HG02885 (cell line): ENCODE results near the gene MEIKIN.

Experiments used
- ATAC-seq: cut with Tn5 transposase; IDR thresholded peaks from one replicate; pipeline ENCODE4 v1.9.1; 2021; ENCODE audit warnings: mild to moderate bottlenecking; ENCODE audit not compliant: unreplicated experiment, poor library complexity

MEIKIN gene

GRCh38 chr5:131818001-131818724 lies 127.3 kb downstream of the MEIKIN start:
- ATAC-seq, result peak; percentile 53

GRCh38 chr5:131814990-131815389 lies 130.5 kb downstream of the MEIKIN start:
- no peak for ATAC-seq

- no peak for ATAC-seq
Observed at GRCh38 chr5:131812371-131813160, 132.9 kb downstream of the MEIKIN start.

- peak; percentile 78 for ATAC-seq
Observed at GRCh38 chr5:131810510-131811249, 134.8 kb downstream of the MEIKIN start.

GRCh38 chr5:131796793-131797693 lies 148.4 kb downstream of the MEIKIN start, which contains the start of gene FNIP1:
Gene FNIP1, minus strand, starts transcription at chr5:131797017. Its CDS starts 96 bp downstream, at chr5:131796921.
- peak; percentile 92 for ATAC-seq

GRCh38 chr5:131795879-131796792 lies 149.3 kb downstream of the MEIKIN start:
- peak; percentile 14 for ATAC-seq

GRCh38 chr5:131795228-131795627 lies 150.2 kb downstream of the MEIKIN start:
- ATAC-seq, result no peak

- no peak for ATAC-seq
Observed at GRCh38 chr5:131794586-131794985, 150.9 kb downstream of the MEIKIN start.

- ATAC-seq, result no peak
Observed at GRCh38 chr5:131792896-131793295, 152.6 kb downstream of the MEIKIN start.

GRCh38 chr5:131791866-131792265 lies 153.6 kb downstream of the MEIKIN start:
- no peak for ATAC-seq

GRCh38 chr5:131790550-131790949 lies 154.9 kb downstream of the MEIKIN start:
- ATAC-seq, result no peak

GRCh38 chr5:131789765-131790164 lies 155.7 kb downstream of the MEIKIN start:
- ATAC-seq, result no peak

- no peak for ATAC-seq
Observed at GRCh38 chr5:131787736-131788135, 157.7 kb downstream of the MEIKIN start.

GRCh38 chr5:131786900-131787692 lies 158.4 kb downstream of the MEIKIN start:
- ATAC-seq, result no peak

GRCh38 chr5:131786036-131786435 lies 159.4 kb downstream of the MEIKIN start:
- no peak for ATAC-seq

GRCh38 chr5:131783874-131784273 lies 161.6 kb downstream of the MEIKIN start:
- no peak for ATAC-seq

GRCh38 chr5:131783357-131783756 lies 162.1 kb downstream of the MEIKIN start:
- no peak for ATAC-seq

GRCh38 chr5:131782717-131783116 lies 162.7 kb downstream of the MEIKIN start:
- ATAC-seq, result no peak
